Dermis microvascular lymphatic vessel endothelial cell (primary cell): ENCODE data around the gene DDI1. TPM values are rescaled to one million over a fixed set of nuclear protein-coding genes. Genes with fewer than 3 reads are reported as not detected.
"Not testable (repeated sequence)": the region's sequence is repeated elsewhere in the genome, so short reads cannot be mapped to it uniquely, and the experiment has no call there.

Experiments
- DNase-seq, 2 donors: peaks; one replicate each; pipeline versions ENCODE4 v3.0.0 to v3.0.0-alpha.2; 2010; ENCODE audit warnings: low read depth in 2 of 2
- total RNA-seq: library from RNA; depleted of rRNA; stranded (reverse); fragments of >200 nt; gene quantifications from 2 replicates; pipeline ENCODE4 v1.2.1, GENCODE V29; 2014

Gene DDI1
- total RNA-seq, 1 donor from 2014 or later: not detected

DNA sequence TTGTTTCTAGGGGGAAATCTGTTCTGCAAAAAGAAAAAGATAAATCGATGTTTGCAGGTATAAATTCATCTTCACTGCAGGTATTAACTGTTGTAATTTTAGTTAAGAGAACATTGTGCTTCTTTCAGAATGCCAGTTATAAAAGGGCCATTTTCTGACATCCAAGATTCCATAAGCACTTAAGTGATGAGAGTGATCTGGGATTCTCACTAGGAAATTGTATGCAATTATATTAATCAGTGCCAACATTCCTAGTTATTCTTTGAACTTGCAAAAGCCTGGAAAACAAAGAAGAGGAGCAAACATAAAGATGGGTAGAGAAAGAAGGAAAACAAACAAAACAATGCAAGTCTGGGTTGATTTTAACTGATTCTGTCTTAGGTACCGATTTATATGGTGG, 5.4 kb downstream of the DDI1 start:
- no peak for DNase-seq

DNA sequence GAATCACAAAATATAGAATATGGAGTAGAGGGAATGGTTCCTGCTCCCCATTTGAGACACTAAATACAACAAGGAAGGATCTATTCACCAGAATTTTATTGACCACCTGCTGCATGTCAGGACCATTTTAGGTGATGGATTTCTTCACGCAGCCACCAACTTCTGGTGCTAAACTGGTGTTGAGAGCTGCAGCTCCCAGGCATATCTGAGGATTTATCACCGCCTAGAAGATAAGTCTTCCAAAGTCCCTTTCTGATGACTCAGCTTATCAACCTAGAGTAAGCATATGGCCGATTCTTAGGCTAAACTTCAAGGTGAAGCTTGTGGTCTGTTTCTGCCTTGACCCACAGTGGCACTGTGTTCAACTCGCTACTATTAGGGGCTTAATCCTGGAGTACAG, 6.7 kb downstream of the DDI1 start:
- DNase-seq: no peak

DNA sequence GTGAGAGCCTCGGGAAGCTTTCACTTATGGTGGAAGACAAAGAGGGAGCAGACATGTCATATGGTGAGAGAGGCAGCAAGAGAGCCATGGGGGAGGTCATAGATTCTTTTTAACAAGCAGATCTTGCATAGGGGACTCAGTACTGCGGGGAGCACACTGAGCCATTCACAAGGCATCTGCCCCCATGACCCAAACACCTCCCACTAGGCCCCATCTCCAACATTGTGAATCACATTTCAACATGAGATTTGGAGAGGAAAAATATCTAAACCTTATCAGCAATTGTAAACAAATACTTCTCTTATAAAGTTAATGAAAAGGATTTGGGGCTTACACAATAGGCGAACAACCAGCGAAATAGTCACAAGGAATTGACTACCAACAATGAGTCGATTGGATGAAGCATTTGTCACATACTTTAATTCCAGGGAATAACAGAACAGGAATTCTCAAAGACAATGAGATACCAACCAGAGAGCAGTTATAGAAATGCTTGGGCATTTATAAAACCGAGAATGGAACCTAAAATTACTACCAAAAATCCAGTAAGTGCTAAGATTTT, 7.3 kb downstream of the DDI1 start:
- no peak for DNase-seq

DNA sequence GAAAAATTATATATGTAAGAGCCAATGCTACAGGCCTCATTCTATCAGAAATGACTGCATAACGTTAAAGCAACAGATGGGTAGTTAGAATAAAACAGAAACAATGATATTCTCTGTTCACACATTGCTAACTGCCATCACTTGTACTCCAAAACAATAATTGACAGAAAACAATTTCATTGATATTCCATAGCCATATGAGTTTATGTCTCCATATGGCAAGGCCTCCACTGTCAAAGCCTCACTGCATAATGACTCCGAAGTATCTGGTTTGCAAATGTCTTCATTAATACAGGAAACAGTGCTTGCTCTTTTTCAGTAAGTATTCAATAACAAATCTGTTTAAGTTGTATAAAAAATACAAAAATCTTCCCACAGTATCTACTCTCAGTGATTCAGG, 9.9 kb downstream of the DDI1 start:
- no peak for DNase-seq

DNA sequence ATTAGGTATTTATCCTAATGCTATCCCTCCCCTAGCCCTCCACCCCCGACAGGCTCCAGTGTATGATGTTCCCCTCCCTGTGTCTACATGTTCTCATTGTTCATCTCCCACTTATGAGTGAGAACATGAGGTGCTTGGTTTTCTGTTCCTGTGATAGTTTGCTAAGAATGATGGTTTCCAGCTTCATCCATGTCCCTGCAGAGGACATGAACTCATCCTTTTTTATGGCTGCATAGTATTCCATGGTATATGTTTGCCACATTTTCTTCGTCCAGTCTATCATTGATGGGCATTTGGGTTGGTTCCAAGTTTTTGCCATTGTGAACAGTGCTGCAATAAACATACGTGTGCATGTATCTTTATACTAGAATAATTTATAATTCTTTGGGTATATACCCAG, 10.4 kb downstream of the DDI1 start:
- not testable (repeated sequence) for DNase-seq

DNA sequence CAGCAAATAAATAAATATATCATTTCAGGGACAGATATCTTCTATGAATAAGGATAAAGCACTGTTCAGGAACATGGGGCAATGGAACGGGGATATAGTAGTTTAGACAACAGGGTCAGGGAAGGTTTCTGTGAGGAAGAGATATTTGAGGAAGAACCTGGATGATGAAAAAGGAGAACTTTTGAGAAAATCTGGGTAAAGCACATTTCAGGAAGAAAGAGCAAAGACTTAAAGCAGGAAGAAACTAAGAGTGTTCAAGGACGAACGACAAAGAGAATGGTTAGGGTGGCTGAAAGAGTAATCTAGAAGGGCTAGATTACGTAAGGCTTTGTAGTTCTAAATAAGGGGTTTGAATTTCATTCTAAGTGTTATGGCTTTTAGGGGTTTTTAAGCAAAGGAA, 12.7 kb downstream of the DDI1 start:
- DNase-seq: no peak

DNA sequence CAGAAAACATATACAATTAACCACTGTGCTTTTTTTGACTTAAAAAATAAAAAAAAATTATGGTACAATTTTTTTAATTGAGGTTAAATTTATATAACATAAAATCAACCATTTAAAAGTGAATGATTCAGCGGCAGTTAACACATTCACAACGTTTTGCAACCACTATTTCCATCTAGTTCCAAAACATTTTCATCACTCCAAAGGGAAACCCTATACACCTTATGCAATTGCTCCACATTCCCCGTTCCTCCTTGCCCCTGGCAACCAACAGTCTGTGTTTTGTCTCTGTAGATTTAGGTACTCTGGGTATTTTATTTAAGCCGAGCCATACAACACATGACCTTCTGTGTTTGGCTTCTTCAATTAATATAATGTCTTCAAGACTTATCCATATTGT, 15.3 kb downstream of the DDI1 start:
- DNase-seq: no peak

DNA sequence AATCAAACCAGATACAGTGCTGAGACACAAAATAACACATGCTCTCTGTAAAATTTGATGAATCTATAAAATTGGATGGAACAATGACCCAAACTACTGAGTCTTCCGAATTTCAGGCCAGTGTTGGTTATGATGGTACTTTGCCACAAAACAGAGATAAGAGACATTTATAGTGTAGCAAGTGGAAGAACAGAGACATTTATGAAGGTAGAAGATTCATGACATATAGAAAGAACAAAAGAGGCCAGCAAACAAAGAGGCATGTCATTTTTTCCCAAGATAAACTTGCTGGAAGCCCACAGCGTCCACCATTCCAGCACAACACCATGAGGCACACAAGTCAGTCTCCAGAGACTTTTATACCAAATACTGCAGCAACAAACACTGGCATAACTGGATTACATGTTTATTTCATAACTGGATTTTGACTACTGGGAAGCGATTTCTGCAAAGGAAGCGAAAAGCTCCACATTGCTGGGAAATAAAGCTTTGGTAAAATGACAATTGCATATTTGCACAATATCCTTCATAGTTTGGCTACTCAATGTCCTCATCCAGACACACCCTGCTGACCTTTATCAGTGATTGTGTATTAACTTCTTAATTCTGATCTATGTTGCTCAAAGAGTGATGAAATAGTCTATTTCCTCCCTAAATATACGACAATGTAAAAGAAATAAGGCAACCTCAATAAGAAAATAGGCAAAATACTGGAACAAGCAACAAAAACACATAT, 17.5 kb downstream of the DDI1 start:
- DNase-seq: no peak

DNA sequence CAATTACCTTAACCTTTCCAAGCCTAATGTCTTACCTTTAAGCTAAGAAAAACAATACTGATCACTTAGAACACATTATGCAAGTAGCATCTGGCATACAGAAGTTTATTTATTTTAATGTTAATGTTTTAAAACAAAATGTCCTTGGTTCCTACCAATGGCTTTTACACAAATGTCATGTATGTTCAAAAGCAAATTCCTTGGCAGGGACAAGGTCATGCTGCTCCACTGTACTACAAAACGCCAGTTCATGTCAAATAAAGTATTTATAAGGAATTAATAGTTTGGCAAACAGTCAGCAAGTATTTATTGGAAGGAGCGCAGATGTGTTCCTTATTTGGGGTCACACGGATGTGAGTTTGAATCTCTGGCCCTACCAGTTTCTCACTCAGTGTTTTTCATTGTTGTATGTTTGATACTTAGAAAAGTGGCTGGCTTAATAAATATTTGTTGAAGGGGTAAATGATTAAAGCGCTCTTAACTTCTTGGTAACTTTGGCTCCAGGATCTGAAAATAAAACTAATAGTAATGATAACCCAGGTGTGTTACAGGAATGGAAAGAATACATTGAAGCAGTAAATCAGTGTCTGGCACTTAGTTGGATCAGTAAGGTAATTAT, 18.6 kb downstream of the DDI1 start:
- no peak for DNase-seq

DNA sequence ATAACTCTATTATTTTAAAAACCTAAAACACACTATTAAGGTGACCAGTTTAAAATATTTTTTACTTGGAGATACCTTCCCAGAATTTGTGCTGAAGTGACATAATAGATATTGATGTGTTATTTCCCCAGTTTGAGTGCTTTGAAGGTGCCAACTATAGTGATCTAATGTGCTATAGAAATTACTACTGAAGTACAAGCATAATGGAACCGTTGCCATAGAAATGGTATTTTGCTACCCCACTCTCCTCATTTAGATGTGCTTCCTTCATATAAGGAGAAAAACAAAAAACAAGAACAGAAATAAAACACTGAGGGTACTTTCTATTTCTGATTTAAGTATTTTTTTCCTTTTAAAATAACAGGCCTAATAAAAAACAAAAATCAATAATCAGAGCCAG, 19.2 kb downstream of the DDI1 start:
- no peak for DNase-seq

DNA sequence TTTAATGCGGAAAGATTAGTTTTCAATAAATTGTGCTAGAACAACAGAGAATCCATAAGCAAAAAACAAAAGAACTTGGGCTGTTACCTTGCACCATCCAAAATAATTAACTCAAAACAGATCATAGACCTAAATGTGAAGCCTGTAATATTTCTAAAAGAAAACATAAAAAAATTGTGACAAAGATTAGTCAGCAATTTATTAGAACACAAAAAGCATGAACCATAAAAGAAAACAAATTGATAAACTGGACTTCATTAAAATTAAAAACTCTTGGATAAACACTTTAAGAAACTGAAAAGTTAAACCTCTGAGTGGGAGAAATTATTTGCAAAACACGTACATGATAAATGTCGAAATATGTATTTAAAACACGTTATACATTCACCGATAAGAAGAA, 21.5 kb downstream of the DDI1 start:
- DNase-seq: no peak

DNA sequence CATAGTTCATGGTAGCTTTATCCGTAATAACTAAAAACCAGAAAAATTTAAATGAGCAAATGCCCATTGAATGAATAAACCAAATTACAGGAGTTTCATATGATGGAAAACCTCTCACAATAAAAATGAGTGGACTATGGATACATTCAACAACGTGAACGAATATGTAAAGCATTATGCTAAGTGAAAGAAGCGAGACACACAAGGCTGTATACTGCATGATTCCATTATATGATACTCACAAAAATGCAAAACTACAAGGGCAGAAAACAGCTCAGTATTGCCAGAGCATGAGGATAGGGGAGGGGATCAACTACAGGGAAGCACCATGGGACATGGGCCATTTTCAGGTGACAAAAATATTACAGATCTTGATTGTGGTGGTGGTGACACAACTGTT, 22.2 kb downstream of the DDI1 start:
- DNase-seq: no peak

DNA sequence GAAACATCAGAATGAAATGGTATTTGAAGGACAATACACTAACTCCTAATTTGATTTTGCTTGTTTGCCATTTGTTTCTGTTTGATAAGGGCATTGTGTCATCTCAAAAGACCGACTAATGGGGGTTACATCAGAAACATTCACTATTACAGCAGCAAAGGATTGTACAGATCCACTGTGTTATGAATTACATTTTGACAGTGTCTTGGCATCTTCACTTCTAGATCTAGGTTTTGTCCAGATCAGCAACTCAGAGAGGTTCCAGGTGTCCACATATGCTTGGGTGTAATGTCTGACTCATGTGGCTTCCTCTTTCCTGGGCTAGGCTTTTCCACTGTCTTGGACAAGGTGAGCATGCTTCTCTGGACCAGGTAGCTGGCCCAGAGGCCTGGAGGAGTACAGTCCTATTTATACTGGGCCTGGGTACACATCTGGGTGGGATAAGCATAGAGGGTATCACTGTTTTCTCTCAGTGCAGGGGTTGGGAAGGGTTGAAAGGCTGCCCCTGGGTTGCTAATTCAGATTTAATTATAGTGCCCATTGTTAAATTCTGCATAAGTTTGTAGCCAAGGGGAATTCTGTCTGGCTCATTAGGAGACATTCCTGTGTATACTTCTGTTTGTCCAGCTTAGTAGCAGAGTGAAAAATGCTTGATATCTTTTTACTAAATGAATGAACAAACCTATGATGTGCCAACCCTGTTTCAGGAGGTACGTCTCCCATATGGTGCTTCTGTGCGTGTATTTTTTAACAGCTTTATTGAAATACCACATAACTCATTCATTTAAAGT, 23.8 kb downstream of the DDI1 start:
- DNase-seq: no peak

DNA sequence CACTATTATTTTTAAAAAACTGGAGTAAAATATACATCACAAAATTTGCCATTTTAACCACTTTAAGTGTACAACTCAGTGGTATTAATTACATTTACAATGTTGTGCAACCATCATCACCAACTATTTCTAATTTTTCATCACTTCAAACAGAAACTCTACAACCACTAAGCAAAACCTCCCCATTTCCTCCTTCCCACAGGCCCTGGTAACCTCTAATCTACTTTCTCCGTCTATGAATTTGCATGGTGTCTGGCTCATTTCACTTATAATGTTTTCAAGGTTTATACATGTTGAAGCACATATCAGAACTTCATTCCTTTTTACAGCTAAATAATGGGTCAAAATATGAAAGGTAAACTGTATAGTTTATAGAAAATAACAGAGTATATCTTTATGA, 24.4 kb downstream of the DDI1 start:
- DNase-seq: no peak

DNA sequence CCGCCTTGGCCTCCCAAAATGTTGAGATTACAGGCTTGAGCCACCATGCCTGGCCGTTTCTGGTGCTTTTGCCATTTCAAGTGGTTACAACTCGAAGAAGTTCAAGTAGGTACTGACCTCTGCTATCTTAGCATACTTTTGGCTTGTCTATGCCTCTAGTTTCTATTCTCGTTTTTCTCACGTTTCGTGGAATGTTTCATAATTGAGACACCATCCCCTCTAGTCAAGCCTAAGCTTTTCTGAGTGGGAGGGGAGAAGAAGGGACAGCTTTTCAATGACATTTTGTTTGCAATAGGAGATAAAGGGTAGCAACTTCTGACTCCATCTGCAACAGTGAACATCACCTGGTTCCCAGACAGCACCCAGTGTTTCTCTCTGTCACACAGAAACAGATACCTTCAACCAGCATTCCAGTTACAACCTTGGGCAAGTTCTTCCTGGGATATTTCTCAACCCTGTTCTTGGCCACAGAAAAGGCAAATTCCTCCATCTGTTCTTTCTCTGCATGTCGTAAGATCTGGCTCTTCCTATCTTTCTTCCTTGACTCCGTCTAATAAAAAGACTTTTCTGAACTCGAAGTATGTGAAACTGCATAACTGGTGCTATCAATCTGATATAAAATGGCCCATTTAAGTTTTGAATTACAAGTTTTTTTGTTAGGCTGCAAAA, 25.5 kb downstream of the DDI1 start:
- DNase-seq: no peak

DNA sequence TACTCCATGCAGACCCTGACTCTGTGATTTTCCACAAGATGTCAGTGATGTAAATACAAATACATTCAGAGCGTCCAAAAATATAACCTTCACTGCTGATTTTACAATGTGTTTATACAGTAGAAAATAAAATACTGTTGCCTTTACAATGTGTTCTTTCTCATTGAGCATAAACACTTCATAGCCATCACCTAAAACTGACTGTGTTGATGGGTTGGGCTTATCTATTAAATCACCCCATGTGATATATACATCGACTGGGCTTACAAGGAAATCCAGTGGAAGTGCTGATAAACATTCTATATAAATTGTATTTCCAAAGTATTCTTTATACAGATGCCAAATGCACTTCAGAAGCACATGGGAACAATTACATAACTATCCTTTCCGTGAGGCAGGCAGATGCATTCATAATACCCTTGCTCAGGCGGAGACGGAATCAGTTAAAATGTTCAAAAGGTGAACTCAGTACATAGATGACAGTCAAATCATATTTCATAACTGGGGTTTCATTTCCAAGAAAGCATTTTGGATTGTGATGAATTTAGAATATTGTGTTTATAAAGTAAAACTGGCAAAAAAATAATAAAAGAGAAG, 27.7 kb downstream of the DDI1 start:
- no peak for DNase-seq

DNA sequence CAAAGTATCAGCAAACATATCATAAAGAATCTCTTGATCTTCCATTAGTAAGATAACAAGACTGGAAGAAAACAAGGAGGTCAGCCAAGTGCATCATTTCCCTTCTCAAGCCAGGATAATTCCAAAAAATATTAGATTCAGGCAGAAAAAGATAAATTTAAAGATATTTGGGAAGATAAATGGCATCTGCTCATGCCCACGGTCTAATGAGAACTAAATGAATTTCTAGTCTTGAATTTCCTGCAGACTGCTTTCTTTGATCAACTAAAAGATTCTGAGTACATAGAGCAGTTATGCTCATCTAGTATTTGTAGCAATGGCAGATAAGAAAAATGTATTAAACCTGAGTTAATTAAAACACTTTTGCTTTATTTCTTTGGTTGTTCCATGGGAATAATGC, 31.1 kb downstream of the DDI1 start:
- no peak for DNase-seq

DNA sequence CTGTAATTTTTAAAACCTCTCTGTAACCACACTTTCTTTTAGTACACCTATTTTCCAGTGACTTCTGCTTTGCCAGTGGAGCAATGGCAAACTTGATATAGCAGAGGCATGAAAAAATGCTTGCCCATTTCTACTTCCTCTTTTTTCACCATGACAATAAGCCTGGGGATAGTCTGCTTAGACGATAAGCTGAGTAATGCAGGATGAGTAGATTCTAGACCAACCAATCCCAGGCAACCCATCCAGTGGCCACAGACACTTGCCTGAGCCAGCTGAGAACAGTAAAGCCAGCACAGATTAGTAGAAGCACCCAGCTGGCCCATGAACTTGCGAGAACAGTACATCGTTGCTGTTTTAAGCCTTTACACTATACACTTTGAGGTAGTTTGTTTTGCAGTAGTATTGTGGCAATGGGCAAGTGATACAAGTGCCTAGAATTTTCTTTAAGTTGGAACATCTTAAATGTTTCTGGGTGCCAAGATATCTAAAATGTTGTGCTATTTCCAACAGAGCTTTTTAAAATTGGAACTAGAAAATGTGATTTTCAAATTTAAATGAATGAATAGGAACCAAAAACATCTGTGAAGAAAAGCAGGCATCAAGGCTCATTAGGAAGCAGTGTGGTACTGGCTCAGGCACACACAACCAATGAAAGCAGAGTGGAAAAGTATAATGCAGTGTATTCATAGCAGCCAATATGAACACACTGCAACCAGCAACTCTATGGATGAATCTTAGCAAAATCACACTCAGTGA, 37.7 kb downstream of the DDI1 start:
- no peak for DNase-seq

DNA sequence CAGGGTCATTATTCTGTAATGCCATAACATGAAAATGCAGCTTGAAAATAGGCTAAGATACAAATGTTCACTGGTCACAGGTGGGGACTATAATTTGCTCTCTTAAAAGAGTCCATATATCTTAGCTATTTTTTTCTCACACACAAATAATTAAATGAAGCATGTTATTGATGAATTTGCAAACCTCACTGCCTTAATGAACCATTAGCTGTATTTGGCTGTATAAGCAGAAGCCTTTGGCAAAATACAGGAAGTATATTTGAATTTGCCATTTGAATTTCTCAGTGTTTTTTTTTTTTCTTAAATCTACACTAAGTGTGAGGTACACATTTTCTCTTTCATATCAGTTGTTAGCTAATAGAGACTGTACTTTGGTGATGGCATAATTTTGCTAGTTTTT, 38.7 kb downstream of the DDI1 start:
- no peak for DNase-seq

DNA sequence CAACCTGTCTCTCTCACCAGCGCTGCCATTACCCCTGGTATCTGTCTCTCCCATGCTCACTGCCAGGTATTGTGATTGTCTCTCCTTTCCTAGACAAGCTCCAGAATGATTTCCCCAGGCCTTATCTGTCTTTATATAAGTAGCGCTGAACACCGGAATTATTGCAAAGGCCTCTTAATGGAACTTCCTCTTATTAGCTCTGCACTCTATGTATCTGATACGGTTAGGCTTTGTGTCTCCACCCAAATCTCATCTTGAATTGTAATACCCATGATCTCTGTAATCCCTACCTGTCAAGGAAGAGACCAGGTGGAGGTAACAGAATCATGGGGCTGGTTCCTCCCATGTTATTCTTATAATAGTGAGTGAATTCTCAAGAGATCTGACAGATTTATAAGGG, 39.3 kb downstream of the DDI1 start:
- DNase-seq: no peak

DNA sequence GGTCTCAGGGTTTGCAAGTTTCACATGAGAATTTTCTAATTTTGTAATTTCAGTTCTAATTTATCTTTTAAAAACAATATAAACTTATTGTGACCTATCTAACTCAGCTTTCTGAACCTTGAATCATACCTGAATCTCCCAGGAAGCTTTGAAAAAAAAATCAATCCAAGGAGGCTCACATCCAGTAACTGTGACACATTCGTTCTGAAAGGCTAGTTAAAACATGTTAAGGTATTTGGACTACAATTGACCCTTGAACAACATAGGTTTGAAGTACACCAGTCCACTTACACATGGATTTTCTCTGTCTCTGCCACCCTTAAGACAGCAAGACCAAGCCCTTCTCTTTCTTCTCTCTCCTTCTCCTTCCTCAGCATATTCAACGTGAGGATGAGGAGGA, 40.0 kb downstream of the DDI1 start:
- DNase-seq: no peak
